GM23338 (cell line): Measurements from ENCODE around the gene PROX2.

Source experiments
- CTCF ChIP-seq, 2 experiments: fragments of 200-600 bp in 1 of 2; sonication (generic) in 1 of 2; conservative IDR thresholded peaks; 2 replicates each; pipeline versions ENCODE4 v1.5.1 to v1.6.1; 2016 to 2017; ENCODE audit warnings: antibody characterized with exemption in 2 of 2, low read depth in 2 of 2, mild to moderate bottlenecking in 2 of 2, moderate library complexity in 1 of 2
- EZH2 ChIP-seq: fragments of 200-600 bp; sonication (generic); IDR thresholded peaks from one replicate; pipeline ENCODE4 v1.8.0; 2017; ENCODE audit warnings: antibody characterized with exemption, mild to moderate bottlenecking, low read depth; ENCODE audit not compliant: unreplicated experiment
- TF ChIP-seq, protein P1 (sequence below): IDR thresholded peaks from one replicate; pipeline ENCODE4 v1.6.1; 2018; ENCODE audit warnings: antibody characterized with exemption; ENCODE audit not compliant: unreplicated experiment

DNA sequence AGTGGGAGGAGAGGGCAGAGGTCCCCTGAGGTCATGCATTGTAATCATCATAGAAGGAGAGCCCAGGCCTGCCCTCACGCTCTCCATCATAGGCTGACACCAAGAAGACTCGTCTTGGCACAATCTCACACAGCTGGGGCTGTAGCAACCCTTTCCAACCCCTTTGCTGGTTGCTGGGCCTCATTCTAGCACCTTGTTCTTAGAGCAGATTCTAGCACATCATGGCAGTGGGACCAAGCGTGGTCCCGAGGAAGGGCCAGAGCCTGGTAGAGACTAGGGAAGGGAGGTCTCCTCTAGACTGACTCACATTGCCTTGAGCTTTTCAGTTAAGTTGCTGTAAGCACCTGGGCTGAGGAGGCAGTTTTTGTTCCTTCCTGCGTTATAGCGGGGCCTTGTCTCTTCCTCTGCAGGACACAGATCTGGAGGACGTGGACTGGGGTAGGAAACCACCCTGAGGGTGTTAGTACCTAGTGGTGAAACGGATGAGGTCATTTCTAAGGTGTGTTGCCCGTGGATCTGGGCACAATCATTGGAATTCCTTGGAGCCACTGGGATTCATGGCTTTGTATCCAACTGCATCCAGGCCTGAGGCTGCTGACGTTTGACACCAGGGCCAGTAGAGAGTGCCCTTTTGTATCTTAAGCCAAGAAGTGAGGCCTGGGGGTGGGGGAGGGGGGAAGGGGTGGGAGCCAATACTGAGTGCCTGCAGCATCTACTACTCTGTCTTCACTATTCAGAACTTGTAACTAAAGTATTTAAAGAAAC is 27.2 kb upstream of the PROX2 start:
- TF ChIP-seq, protein P1, sequence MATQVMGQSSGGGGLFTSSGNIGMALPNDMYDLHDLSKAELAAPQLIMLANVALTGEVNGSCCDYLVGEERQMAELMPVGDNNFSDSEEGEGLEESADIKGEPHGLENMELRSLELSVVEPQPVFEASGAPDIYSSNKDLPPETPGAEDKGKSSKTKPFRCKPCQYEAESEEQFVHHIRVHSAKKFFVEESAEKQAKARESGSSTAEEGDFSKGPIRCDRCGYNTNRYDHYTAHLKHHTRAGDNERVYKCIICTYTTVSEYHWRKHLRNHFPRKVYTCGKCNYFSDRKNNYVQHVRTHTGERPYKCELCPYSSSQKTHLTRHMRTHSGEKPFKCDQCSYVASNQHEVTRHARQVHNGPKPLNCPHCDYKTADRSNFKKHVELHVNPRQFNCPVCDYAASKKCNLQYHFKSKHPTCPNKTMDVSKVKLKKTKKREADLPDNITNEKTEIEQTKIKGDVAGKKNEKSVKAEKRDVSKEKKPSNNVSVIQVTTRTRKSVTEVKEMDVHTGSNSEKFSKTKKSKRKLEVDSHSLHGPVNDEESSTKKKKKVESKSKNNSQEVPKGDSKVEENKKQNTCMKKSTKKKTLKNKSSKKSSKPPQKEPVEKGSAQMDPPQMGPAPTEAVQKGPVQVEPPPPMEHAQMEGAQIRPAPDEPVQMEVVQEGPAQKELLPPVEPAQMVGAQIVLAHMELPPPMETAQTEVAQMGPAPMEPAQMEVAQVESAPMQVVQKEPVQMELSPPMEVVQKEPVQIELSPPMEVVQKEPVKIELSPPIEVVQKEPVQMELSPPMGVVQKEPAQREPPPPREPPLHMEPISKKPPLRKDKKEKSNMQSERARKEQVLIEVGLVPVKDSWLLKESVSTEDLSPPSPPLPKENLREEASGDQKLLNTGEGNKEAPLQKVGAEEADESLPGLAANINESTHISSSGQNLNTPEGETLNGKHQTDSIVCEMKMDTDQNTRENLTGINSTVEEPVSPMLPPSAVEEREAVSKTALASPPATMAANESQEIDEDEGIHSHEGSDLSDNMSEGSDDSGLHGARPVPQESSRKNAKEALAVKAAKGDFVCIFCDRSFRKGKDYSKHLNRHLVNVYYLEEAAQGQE, result no peak
- TF ChIP-seq CTCF (conservative IDR thresholded peaks at IDR 0.05; ENCODE audit: low read depth in 2 of 2) (no peak), EZH2 (no peak)
